Vagina (tissue), 2 donors: ENCODE measurements around the gene FAAH. TPM values are rescaled to one million over a fixed set of nuclear protein-coding genes. Genes with fewer than 3 reads are reported as not detected.

ENCODE experiments used
- DNase-seq, 2 donors: peaks; one replicate each; pipeline ENCODE4 v3.0.0-alpha.2; 2017; ENCODE audit errors: extremely low spot score in 2 of 2
- H3K27ac ChIP-seq: fragments of 200-600 bp; sonication (generic); one replicate; pipeline ENCODE4 v1.5.1; 2019
- H3K27me3 ChIP-seq: fragments of 200-600 bp; sonication (generic); one replicate; pipeline ENCODE4 v1.5.1; 2019
- H3K36me3 ChIP-seq, 2 donors: fragments of 200-600 bp; sonication (generic); one replicate each; pipeline ENCODE4 v1.5.1; 2017 to 2019
- H3K4me1 ChIP-seq: fragments of 200-600 bp; sonication (generic); one replicate; pipeline ENCODE4 v1.5.1; 2019
- H3K4me3 ChIP-seq, 2 donors: fragments of 200-600 bp; sonication (generic); 1 replicate in 1 of 2; 2 replicates in 1 of 2; pipeline ENCODE4 v1.5.1; 2016 to 2019
- H3K9me3 ChIP-seq: fragments of 200-600 bp; sonication (generic); one replicate; pipeline ENCODE4 v1.5.1; 2019
- POLR2A ChIP-seq, 2 donors: fragments of 450-650 bp; IDR thresholded peaks; one replicate each; pipeline ENCODE4 v1.6.1; 2017; ENCODE audit warnings: antibody characterized with exemption in 2 of 2, mild to moderate bottlenecking in 2 of 2, moderate library complexity in 2 of 2
- POLR2AphosphoS5 ChIP-seq, 2 donors: sonication (generic); formaldehyde crosslinking; IDR thresholded peaks; one replicate each; pipeline ENCODE4 v1.9.0; 2017; ENCODE audit warnings: antibody characterized with exemption in 2 of 2, mild to moderate bottlenecking in 2 of 2, low read depth in 1 of 2; ENCODE audit not compliant: insufficient read depth in 1 of 2
- intact Hi-C: fragments of 100-400 bp; cut with DNase I; formaldehyde crosslinking; loops from one replicate; pipeline ENCODE4 v1.15.1; 2023
- total RNA-seq: library from RNA; depleted of rRNA; stranded (reverse); fragments of >200 nt; gene quantifications from one replicate; pipeline ENCODE4 v1.2.3, GENCODE V29; 2016
- TF ChIP-seq, protein P1 (sequence below), 3 experiments: fragments of 450-650 bp in 2 of 3; fragments of 200-600 bp in 1 of 3; sonication (generic) in 1 of 3; IDR thresholded peaks; one replicate each; pipeline ENCODE4 v1.5.1; 2017 to 2019; ENCODE audit warnings: antibody characterized with exemption in 3 of 3, mild to moderate bottlenecking in 2 of 3, moderate library complexity in 2 of 3

The FAAH gene
- total RNA-seq, 1 donor from 2014 or later, result 38.1 TPM

DNA sequence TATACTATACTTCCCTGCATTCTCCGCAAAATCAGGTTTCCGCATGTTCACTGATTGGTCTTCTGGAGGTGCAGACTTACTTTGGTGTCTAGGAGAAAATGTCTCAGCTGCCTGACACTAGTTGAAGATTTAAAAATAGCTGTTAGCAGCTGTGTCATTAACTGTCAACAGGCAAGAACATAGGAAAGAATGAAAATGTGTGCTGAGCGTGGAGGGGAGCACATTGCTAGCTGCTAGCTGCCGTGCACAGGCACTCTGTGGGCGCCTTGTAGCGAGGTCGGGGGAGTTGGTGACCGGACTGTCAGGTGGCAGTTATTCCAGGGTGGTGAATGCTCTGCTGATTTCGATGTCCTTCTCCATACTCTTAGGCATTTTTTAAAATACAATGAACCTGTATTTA is 5.2 kb downstream of the FAAH start:
- Histone ChIP-seq H3K4me3 (no peak overlapping the region), H3K9me3 (no peaks in the 10 kb centered on the region), H3K4me1 (peaks cover 29% of the 10 kb centered on the region), H3K27me3 (no peaks in the 10 kb centered on the region), H3K36me3 (no peaks in the 10 kb centered on the region), H3K27ac (no peak overlapping the region)
- TF ChIP-seq, protein P1, sequence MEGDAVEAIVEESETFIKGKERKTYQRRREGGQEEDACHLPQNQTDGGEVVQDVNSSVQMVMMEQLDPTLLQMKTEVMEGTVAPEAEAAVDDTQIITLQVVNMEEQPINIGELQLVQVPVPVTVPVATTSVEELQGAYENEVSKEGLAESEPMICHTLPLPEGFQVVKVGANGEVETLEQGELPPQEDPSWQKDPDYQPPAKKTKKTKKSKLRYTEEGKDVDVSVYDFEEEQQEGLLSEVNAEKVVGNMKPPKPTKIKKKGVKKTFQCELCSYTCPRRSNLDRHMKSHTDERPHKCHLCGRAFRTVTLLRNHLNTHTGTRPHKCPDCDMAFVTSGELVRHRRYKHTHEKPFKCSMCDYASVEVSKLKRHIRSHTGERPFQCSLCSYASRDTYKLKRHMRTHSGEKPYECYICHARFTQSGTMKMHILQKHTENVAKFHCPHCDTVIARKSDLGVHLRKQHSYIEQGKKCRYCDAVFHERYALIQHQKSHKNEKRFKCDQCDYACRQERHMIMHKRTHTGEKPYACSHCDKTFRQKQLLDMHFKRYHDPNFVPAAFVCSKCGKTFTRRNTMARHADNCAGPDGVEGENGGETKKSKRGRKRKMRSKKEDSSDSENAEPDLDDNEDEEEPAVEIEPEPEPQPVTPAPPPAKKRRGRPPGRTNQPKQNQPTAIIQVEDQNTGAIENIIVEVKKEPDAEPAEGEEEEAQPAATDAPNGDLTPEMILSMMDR (IDR thresholded peaks at IDR 0.05), result no peak
- TF ChIP-seq POLR2AphosphoS5 (IDR thresholded peaks at IDR 0.05; ENCODE audit: insufficient read depth in 1 of 2, low read depth in 1 of 2), result no peak
- TF ChIP-seq POLR2A (IDR thresholded peaks at IDR 0.05), result no peak
- no peak for DNase-seq
- intact Hi-C loops, result no loop called here

DNA sequence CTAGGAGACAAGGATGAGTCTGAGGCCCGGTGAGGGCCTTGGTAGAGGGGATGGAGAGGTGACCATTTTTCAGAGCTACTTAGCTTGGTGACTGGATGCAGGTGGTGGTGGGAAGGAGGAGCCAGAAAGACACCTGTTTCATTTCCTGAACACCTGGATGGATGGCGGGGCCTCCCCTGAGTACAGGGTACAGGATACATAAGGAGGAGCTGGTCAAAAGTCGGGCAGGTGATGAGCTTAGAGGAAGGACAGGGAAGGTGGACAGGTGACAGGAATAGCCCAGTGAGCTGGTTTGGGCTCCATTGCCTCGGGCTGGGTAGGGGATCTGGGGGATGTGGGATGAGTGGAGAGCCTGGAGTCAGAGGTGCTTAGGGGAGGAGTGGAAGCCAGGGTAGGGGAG is 6.3 kb downstream of the FAAH start:
- H3K4me3 ChIP-seq, result no peak overlapping the region
- intact Hi-C loops, result loop anchor here (10.0 kb wide), 1 partner anchor 324 kb away; no protein-coding TSS in a partner anchor
- no peaks in the 10 kb centered on the region for H3K9me3 ChIP-seq
- no peak for DNase-seq
- H3K27ac ChIP-seq, result no peak overlapping the region
- H3K4me1 ChIP-seq, result peaks cover 18% of the 10 kb centered on the region
- TF ChIP-seq POLR2A (IDR thresholded peaks at IDR 0.05) (no peak), POLR2AphosphoS5 (IDR thresholded peaks at IDR 0.05; ENCODE audit: insufficient read depth in 1 of 2, low read depth in 1 of 2) (no peak)
- TF ChIP-seq, protein P1 (IDR thresholded peaks at IDR 0.05), result no peak
- H3K36me3 ChIP-seq, result no peaks in the 10 kb centered on the region
- no peaks in the 10 kb centered on the region for H3K27me3 ChIP-seq

DNA sequence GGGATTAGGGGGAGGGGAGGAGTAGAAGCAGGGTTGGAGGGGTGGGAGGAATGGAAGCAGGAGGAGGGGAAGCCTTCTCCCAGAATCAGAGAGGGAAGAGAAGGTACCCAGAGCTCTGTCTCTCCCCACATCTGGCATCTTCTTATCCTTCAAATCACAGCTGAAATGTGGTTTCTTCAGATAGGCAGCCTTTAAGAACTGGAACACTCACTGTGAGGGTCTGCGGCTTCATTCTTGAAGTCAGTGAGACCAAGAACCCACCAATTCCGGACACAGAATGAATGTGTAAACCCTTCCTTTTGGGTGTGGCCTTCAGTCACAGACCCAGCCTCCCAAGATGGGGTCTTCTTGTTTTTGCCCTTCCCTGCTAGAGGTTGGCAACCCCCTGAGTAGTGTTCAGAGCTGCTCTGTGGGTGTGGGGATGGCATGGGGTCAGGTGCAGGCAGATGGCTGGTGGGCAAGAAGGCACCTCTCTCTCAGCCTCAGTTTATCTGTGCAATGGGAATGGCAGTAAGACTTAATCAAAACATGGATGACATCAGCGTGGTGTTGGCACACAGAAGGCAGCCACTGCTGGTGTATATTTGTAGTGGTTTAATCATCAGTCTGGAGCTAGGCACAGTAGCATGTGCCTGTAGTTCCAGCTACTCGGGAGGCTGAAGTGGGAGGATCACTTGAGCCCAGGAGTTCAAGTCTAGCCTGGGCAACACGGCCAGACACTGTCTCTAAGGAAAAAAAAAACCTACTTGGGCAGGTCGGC is 7.2 kb downstream of the FAAH start:
- H3K9me3 ChIP-seq, result no peaks in the 10 kb centered on the region
- intact Hi-C loops, result loop anchor here (10.0 kb wide), 1 partner anchor 323 kb away; no protein-coding TSS in a partner anchor
- no peak overlapping the region for H3K4me3 ChIP-seq
- H3K4me1 ChIP-seq, result peaks cover 21% of the 10 kb centered on the region
- H3K27me3 ChIP-seq, result no peaks in the 10 kb centered on the region
- no peaks in the 10 kb centered on the region for H3K36me3 ChIP-seq
- DNase-seq, result no peak
- H3K27ac ChIP-seq, result peak overlapping the region; percentile 20
- TF ChIP-seq POLR2AphosphoS5 (IDR thresholded peaks at IDR 0.05; ENCODE audit: insufficient read depth in 1 of 2, low read depth in 1 of 2) (no peak), POLR2A (IDR thresholded peaks at IDR 0.05) (no peak)
- TF ChIP-seq, protein P1 (IDR thresholded peaks at IDR 0.05), result no peak

DNA sequence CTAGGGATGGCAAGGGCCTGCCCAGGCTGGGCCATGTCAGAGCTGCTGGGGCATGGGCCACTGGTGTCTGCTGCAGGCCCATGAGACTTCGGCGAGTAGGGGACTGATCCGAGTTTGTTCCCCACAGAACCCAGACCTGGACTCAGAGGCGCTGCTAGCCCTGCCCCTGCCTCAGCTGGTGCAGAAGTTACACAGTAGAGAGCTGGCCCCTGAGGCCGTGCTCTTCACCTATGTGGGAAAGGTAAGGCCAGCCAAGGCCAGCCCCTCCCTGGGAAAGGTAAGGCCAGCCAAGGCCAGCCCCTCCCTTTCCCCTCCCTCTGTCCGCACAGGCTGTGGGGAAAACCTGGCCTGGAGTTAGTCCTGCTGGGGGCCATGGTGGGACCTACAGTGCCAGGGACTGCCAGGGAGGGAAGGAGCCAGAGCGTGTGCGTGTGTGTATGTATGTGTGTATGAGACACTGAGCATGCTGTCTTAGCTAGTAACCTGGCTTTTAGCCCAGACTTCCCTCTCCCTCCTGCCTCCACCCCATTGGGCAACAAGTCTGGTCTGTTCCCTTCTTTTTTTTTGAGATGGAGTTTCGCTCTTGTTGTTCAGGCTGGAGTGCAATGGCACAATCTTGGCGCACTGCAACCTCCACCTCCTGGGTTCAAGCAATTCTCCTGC is 8.0 kb downstream of the FAAH start:
- Histone ChIP-seq H3K4me3 (no peak overlapping the region), H3K27ac (peak overlapping the region; percentile 20), H3K27me3 (no peaks in the 10 kb centered on the region), H3K4me1 (peaks cover 26% of the 10 kb centered on the region), H3K36me3 (no peaks in the 10 kb centered on the region), H3K9me3 (no peaks in the 10 kb centered on the region)
- intact Hi-C loops, result loop anchor here (10.0 kb wide), 1 partner anchor 323 kb away; no protein-coding TSS in a partner anchor
- TF ChIP-seq, protein P1 (IDR thresholded peaks at IDR 0.05), result no peak
- TF ChIP-seq POLR2A (IDR thresholded peaks at IDR 0.05), result no peak
- peak; percentile 48 to 59 for TF ChIP-seq POLR2AphosphoS5 (IDR thresholded peaks at IDR 0.05; ENCODE audit: insufficient read depth in 1 of 2, low read depth in 1 of 2)
- no peak for DNase-seq
